Pancreas (tissue), 10 donors: ENCODE results near the gene CIAO2B. TPM values are rescaled to one million over a fixed set of nuclear protein-coding genes. Genes with fewer than 3 reads are reported as not detected.
"Not testable (repeated sequence)": the region's sequence is repeated elsewhere in the genome, so short reads cannot be mapped to it uniquely, and the experiment has no call there.

ENCODE experiments used
- ATAC-seq, 4 donors: fragments of 200-7000 bp; cut with Tn5 transposase; one replicate each; pipeline versions ENCODE4 v1.8.0 to v1.9.1; 2020; ENCODE audit warnings: mild to moderate bottlenecking in 4 of 4, moderate library complexity in 4 of 4
- DNase-seq, 6 donors: peaks; one replicate each; pipeline ENCODE4 v3.0.0-alpha.2; 2020
- FAIRE-seq: peaks from 2 replicates; lab custom pipeline; 2012; peaks lifted over from hg19 to GRCh38; lab: Jason Lieb, UNC
- H3K27ac ChIP-seq, 4 donors: fragments of 200-600 bp; sonication (generic); 1 replicate in 3 of 4; 2 replicates in 1 of 4; pipeline versions ENCODE4 v1.5.0 to v1.8.0; 2020
- H3K27me3 ChIP-seq, 4 donors: fragments of 200-600 bp; one replicate each; pipeline ENCODE4 v1.8.0; 2021
- H3K36me3 ChIP-seq, 3 donors: fragments of 200-600 bp; sonication (generic) in 1 of 3; one replicate each; pipeline versions ENCODE4 v1.5.0 to v1.8.0; 2020 to 2021
- H3K4me1 ChIP-seq, 3 donors: fragments of 200-600 bp; one replicate each; pipeline ENCODE4 v1.8.0; 2021
- H3K4me3 ChIP-seq, 4 donors: fragments of 200-600 bp; sonication (generic) in 2 of 4; one replicate each; pipeline versions ENCODE4 v1.5.0 to v1.8.0; 2020 to 2021
- H3K9me3 ChIP-seq, 4 donors: fragments of 200-600 bp; one replicate each; pipeline ENCODE4 v1.8.0; 2021
- CTCF ChIP-seq, 4 donors: fragments of 200-600 bp; sonication (generic) in 3 of 4; IDR thresholded peaks; one replicate each; pipeline versions ENCODE4 v1.5.0 to v1.8.0; 2021; ENCODE audit warnings: antibody characterized with exemption in 4 of 4
- WGBS, 2 donors: extraction: QIAGEN DNeasy Blood & Tissue Kit; methylation state at CpG; one replicate each; pipeline ENCODE4 v1.1.7; 2013; 5-methylcytosine and 5-hydroxymethylcytosine counted together
- intact Hi-C, 3 donors: fragments of 100-400 bp; cut with DNase I; formaldehyde crosslinking; loops; one replicate each; pipeline versions ENCODE4 v1.11.1 to v1.14.2; 2022
- polyA plus RNA-seq, 2 donors: library from polyadenylated mRNA; stranded (reverse); fragments of 200-250 nt; gene quantifications; one replicate each; pipeline ENCODE4 v1.2.3, GENCODE V29; 2013
- total RNA-seq, 6 donors: library from RNA; stranded (reverse); fragmentation: NEBNext Ultra II Directional in 4 of 6; extraction: Animal tissue kit (Norgen Biotek cat#: 25700) in 4 of 6; gene quantifications; one replicate each; pipeline versions ENCODE4 v1.2.1 to v1.2.4, GENCODE V29; 2021 to 2023
- donor health status: healthy with polysubstance abuse.
- donor health status: DM: no; HTN: no; CAD: no; lungs with moderate emphysema.
- donor health status: DM: no; HTN: no; CAD: no.
- donor health status: control.
- donor health status: control.
- donor health status: Bipolar disorder and iron deficiency.
- donor health status: DM: yes; HTN: yes; CAD: no.
- donor health status: DM: no; HTN: no; CAD: no.
- donor health status: DM: no; HTN: no; CAD: no.
- donor health status: DM: yes; HTN: yes; CAD: no.

The CIAO2B gene
- total and polyA plus RNA-seq, 8 donors = 14.8 to 86.9 (median 26.3) TPM

DNA sequence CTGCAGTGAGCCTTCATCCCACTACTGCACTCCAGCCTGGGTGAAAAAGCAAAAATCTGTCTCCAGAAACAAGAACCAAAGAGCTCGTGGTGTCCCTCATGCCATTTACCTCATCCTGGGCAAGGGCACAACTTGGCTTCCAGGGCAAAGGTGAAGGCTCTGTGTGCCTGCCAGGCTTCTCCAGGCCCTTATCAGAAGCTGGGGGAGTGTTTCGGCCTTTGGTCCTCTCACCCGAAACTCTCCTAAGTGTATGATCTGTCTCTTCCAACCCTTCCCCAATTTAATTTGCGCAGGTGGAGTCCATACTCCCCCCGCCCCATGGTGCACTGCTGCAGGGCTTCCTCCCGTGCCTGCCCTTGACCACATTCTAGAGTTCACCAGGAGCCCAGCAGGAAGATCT, 2.3 kb upstream of the CIAO2B start:
- FAIRE-seq (no peak), DNase-seq (peak in 1 of 6 donors; percentile 27), ATAC-seq (no peak)
- Histone ChIP-seq H3K27ac (no peak overlapping the region), H3K4me1 (peaks cover 4 to 20% (median 11%) of the 10 kb centered on the region in 3 donors), H3K4me3 (peak overlapping the region in 1 of 4 donors; percentile 99), H3K36me3 (peaks cover 0 to 18% (median 13%) of the 10 kb centered on the region in 3 donors), H3K9me3 (no peaks in the 10 kb centered on the region), H3K27me3 (no peaks in the 10 kb centered on the region)
- 56 to 65% methylated on average over 6 of the region's 6 CpGs for WGBS, 2 donors
- TF ChIP-seq CTCF (IDR thresholded peaks at IDR 0.05) = no peak
- intact Hi-C loops = no loop called here

- peak within 1 kb of the TSS; percentile 59 to 85 (median 80) for H3K27ac ChIP-seq
- H3K27me3 ChIP-seq = no peaks in the 10 kb centered on the region
- peaks cover 0 to 8% (median 3%) of the 10 kb centered on the region in 3 donors for H3K36me3 ChIP-seq
- TF ChIP-seq CTCF (IDR thresholded peaks at IDR 0.05) = no peak
- 17 to 19% methylated on average over 44 of the region's 44 CpGs for WGBS, 2 donors
- no peaks in the 10 kb centered on the region for H3K9me3 ChIP-seq
- DNase-seq = peak; percentile 73 to 90 (median 78)
- intact Hi-C loops = no loop called here
- FAIRE-seq = no peak
- peaks cover 4 to 20% (median 11%) of the 10 kb centered on the region in 3 donors for H3K4me1 ChIP-seq
- H3K4me3 ChIP-seq = peak within 1 kb of the TSS; percentile 94 to 99 (median 98)
- peak; percentile 74 to 80 (median 77) for ATAC-seq
Observed at GRCh38 chr16:66935314-66936011, 1.3 kb upstream of the CIAO2B start, which contains the start of gene CES2. Gene CES2, plus strand, starts transcription at chr16:66935516. Its CDS starts 120 bp downstream, at chr16:66935636.

- FAIRE-seq, H3K9me3 ChIP-seq, H3K27me3 ChIP-seq, intact Hi-C loops, H3K36me3 ChIP-seq, DNase-seq: not testable (repeated sequence)
- 1% methylated on average over 15 to 21 of the region's 24 CpGs for WGBS, 2 donors
- Histone ChIP-seq H3K4me3 (peak overlapping the region; percentile 94 to 99 (median 98)), H3K27ac (peak overlapping the region; percentile 59 to 85 (median 80)), H3K4me1 (peaks cover 4 to 20% (median 11%) of the 10 kb centered on the region in 3 donors)
- ATAC-seq = peak; percentile 1 to 6 (median 4)
Observed at GRCh38 chr16:66934839-66935313, 674 bp upstream of the CIAO2B start.

- H3K4me1 ChIP-seq = peaks cover 4 to 20% (median 11%) of the 10 kb centered on the region in 3 donors
- H3K9me3 ChIP-seq = no peaks in the 10 kb centered on the region
- H3K27ac ChIP-seq = peak overlapping the region; percentile 59 to 85 (median 80)
- TF ChIP-seq CTCF (IDR thresholded peaks at IDR 0.05) = no peak
- no peak for FAIRE-seq
- no peaks in the 10 kb centered on the region for H3K36me3 ChIP-seq
- peak overlapping the region; percentile 94 to 99 (median 98) for H3K4me3 ChIP-seq
- no peak for DNase-seq
- intact Hi-C loops = no loop called here
- no peaks in the 10 kb centered on the region for H3K27me3 ChIP-seq
- WGBS, 2 donors = 1% methylated on average over 12 of the region's 12 CpGs
- peak in 3 of 4 donors; percentile 0 to 9 (median 3) for ATAC-seq
Observed at GRCh38 chr16:66933776-66934137, 445 bp downstream of the CIAO2B start.

DNA sequence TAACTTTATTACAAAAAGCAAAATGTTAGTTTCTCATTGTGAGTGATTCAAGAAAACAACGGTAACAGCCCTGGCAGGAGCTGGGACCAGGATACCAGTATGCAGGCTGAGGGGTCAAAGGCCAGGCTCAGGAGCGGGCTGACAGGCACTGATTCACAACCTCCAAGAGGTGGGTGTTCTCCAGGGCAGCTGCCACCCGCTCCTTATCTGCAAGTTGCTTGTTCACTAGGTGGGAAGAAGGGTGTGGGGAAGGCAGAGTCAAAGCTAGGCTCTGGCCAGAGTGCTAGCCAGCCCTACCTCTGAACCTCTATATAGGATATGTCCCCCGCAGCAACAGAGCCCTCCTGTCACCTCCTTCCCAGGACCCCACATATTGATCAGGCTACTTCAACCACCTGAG, 2.1 kb downstream of the CIAO2B start:
- no peaks in the 10 kb centered on the region for H3K9me3 ChIP-seq
- ATAC-seq (no peak), FAIRE-seq (no peak), DNase-seq (peak in 1 of 6 donors; percentile 23)
- intact Hi-C loops = no loop called here
- no peak overlapping the region for H3K27ac ChIP-seq
- no peaks in the 10 kb centered on the region for H3K27me3 ChIP-seq
- 74 to 89% methylated on average over 4 of the region's 4 CpGs for WGBS, 2 donors
- H3K36me3 ChIP-seq = no peaks in the 10 kb centered on the region
- H3K4me1 ChIP-seq = peaks cover 4 to 20% (median 11%) of the 10 kb centered on the region in 3 donors
- no peak overlapping the region for H3K4me3 ChIP-seq
- no peak for TF ChIP-seq CTCF (IDR thresholded peaks at IDR 0.05)
